ENCODE results near the gene GGNBP2.
"Not testable (repeated sequence)": the region's sequence is repeated elsewhere in the genome, so short reads cannot be mapped to it uniquely, and the experiment has no call there.

Gene GGNBP2, protein sequence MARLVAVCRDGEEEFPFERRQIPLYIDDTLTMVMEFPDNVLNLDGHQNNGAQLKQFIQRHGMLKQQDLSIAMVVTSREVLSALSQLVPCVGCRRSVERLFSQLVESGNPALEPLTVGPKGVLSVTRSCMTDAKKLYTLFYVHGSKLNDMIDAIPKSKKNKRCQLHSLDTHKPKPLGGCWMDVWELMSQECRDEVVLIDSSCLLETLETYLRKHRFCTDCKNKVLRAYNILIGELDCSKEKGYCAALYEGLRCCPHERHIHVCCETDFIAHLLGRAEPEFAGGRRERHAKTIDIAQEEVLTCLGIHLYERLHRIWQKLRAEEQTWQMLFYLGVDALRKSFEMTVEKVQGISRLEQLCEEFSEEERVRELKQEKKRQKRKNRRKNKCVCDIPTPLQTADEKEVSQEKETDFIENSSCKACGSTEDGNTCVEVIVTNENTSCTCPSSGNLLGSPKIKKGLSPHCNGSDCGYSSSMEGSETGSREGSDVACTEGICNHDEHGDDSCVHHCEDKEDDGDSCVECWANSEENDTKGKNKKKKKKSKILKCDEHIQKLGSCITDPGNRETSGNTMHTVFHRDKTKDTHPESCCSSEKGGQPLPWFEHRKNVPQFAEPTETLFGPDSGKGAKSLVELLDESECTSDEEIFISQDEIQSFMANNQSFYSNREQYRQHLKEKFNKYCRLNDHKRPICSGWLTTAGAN

DNA sequence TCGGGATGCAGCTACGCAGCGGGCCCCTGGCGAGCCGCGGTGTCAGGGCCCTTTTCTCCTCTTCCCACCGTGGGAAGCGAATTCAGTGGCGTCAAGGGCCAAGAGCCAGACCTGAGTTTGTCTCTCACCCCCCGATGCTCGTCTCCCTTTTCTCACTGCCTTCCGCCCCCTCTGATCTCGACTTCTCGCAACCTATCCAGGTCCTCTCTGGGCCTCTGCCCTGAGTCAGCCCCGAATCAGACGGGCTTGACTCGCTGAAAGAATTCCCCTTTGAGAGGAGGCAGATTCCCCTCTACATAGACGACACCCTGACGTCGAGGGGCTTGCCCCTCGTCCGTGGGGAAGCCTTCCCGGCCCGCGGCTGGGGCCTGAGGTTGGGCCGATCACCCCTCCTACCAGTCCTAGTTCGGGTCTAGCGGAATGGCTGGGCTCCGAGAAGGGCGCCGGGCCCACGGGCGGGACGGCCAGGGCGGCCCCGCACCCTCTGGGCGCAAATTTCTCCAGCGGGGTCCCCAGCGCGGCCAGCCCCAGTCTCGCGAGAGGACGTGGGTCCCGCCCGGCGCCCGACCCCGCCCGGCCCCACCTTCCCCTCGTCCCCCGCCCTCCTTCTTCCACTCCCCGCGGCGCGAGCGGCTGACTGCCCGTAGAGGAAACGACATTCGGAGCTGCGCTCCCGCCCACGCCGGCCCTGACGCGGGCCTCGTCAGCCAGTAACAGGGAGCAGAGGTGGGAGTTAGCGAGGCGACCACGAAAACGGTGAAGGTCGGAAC, at the start of gene GGNBP2:
Gene GGNBP2, plus strand, starts transcription at position 613 of the 770 bp plus-strand sequence. CDS start 806 bp downstream, outside the sequence.
- peak; percentile 85 for DNase-seq (ENCODE audit: low read depth)

DNA sequence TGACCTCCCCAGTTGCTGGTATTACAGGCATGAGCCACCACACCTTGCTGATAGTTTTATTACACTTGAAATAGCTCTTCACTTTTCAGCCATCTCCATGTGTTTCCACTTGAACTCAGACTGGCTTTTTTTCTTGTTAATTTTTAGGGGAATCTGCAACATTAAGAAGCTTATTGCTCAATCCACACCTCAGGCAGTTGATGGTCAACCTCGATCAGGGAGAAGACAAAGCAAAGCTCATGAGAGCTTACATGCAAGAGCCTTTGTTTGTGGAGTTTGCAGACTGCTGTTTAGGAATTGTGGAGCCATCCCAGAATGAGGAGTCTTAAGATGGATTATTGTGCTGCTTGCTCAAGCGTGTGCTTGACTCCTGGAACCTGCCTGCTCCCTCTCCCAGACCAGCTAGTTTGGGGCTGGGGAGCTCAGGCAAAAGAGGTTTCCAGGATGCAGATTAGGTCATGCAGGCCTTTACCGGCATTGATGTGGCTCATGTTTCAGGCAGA, 49.6 kb upstream of the GGNBP2 start:
- DNase-seq (ENCODE audit: low read depth): no peak

DNA sequence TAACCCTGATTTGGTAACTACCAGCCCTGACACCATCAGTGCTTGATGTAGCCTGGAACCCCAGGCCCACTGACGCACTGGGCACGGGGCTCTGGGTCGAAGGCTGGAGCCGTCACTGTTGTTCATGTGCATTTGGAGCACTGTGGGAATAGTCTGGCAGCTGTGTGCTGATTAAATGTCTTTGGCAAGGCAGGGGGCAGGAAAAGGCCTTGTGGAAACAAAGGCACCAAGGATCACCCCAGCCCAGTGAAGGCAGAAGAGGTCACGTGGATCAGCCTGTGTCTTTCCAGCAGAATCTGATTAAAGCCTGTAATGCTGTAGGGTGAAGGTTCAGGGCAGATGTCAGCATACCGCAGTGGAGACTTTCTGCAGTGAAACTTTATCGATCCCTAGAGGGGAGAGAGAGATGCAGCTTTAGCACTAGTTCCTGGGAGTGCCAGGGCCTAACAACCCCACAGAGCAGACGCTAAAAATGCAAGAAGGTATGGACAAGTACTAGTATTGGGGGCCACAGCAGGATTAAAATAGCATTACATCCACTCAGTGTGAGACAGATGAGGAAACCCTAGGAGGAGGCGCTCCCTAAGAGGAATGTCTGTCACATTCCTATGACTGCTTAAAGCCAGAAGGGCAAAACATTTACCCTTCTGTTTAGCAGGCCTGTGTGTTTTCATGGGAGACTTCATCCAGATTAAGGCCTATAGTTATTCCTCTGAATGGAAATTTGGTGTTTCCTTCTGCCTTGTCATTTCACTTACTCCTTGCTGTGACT, 48.5 kb upstream of the GGNBP2 start:
- no peak for DNase-seq (ENCODE audit: low read depth)

DNA sequence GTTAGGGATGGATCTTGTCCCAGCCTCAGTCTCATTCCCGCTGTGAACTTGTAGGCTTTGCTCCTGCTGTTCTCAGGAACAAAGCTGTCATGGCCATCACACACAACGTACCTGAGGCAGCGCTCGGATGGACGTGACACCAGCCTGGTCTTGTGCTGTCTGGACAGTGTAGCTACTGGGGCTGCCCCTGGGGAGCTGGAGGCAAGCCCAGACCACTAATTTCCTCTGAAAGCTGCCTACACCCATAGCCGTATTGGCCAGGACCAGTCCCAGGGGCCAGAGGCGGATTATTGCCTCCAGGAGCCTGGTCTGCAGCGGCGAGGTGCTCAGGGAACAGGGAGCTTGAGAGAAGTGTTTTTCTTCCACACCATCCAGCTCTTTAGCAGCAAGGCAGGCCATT, 46.6 kb upstream of the GGNBP2 start:
- no peak for DNase-seq (ENCODE audit: low read depth)

DNA sequence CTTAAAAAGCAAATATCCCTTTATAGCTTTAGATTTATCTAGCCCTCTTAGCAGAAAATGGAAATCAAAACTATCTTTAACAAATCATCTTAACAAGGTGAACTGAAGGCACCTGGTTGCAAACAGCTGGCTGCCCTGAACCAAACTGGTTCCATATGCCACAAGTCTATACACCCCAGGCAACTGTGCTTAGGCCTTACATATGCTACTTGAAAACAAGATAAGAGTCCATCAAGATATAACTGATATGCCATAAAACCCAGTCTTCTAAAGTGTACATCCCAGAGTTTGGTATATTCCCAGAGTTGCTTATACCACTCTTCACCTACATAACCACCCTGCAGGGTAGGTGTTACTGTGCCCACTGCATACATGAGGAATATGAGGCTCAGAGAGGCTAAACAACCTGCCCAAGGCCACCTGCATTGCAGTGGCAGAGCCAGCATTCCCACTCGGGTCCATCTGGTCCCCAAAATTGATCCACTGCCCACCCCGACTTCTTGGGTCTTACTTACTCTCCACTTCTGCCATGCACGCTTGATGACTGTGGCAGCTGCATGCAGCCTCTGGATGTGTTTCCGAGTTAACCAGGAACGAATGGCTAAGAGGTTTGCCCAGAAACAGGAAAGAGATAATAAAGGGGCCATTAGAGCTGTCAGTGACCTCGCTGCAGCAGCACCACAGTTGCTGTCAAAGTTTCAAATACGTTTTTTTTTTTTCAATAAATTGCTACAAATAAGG, 46.0 kb upstream of the GGNBP2 start:
- DNase-seq (ENCODE audit: low read depth): no peak

DNA sequence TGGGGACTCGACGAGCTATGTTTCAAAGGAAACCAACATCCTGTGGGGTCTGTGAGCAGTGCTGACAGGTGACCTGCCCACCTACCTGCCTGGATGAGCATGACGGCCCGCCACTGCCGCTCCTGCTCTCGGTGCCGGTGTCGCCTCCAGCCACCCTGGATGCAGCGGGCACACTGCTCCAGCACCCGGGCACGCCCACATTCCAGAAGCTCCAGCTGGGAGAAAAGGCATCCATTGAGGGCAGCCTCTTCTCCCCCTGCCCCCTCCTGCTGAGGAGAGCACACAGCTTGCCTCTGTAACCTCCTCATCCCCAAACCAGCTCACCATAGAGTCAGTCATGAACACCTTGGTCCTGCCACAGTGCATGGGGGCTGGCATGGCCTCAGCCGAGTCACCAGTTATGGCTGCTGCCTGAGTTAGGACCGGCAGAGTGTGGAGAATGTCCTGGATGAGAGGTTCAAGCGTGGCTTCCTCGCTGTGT, 43.9 kb upstream of the GGNBP2 start:
- DNase-seq (ENCODE audit: low read depth): no peak

DNA sequence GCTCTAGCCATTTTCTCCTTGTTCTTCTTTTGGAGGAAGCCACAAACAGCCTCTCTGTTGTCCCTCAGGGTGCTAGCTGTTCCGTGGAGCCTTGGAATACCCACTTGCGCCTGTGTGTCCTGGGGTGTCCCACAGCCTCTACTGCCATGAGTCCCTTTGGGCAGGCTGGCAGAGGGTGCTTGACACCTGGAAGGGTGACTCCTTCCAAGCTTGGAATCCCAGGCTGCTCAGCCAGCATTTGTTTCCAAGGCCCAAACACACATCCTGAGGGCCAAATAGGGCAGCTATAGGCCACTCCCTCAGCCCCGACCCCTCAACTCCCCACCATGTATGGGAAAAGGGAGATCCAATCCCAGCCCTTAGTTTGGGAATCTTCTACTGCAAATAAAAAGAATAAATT, 43.4 kb upstream of the GGNBP2 start:
- DNase-seq (ENCODE audit: low read depth): no peak

DNA sequence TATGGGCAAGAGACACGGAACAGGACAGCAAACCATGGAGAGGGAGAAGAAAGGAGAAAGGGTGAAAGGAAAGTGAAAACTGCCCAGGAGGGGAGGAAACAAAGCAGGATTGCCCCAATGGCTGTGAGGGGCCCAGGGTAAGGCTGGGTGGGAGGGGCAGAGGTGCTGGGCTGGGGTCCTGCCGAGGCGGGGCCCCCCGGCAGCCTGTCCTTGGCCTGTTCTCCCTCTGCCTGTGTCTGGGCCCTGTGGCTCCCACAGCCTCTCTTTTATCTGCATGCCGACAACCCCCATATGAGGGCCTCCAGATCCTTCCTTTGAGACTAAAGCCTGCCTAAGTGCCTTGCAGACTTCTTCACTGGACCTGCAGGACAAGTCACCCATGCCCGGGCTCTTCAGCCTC, 42.8 kb upstream of the GGNBP2 start:
- DNase-seq (ENCODE audit: low read depth): no peak

DNA sequence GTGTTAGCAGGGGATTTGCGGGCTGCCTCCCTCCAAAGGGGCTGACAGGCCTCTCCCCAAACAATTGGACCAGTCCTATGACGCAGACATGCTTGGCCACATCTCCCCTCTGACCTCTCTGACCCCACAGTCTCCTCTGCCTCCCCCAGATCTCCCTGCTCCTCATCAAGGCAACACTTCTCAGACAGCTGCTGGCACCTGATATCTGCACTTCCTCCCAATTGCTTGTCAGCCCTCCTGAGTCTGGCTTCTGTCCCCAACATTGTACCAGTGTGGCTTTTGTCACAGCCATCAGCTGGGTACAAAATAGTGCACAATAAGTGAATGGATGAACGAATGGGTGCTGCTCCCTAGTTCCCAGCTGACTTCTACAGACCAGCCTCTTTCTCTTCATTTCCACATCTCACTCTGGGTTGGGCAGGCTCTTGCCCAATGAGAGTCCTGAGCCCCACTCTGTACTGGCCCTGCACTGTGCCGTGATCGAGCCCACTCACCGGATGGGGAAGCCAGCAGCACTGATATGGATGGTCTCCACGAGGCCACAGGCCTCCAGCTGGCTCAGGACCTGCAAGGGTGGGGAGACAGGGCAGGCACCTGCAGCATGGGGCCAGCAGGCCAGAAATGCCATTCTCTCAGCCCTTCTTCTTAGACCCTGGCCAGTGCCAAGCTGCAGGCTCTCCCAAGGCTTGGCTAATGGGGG, 41.1 kb upstream of the GGNBP2 start:
- DNase-seq (ENCODE audit: low read depth): no peak

DNA sequence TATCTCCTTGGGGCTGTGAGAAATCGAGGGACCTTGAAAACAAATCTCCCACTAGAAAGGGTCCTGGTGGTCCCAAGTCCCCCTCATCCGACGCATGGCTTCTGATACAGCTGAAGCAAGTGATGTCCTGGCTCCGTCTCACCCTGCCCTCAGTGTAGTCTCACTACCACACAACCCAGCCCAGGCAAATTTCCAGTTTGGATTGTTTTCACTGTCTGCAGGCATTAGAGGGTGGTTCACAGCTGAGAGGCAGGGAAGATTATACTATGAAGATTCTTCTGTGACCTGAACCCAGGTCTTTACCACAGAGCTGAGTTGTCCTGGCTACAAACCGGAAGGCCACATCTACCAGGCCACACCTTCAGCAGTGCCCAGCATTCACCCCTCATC, 40.6 kb upstream of the GGNBP2 start:
- DNase-seq (ENCODE audit: low read depth): no peak

DNA sequence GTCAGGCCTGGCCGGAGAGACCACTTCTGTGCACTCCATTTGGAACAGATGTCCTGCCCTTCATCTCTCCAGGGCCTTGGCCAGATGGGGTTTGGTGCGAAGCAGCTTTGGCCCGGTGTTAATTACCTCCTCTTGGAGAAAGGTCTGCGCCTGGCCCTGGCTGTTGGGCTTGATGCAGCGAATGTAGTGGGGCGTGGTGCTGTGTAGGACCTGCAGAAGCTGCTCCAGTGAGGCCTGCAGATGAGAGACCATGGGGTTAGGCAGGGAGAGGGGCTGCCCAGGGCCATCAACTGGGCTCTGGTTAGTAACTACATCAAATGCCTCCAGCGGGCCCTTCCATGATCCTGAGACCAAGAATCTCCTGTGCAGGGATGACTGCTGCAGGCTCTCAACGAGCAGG, 39.5 kb upstream of the GGNBP2 start:
- no peak for DNase-seq (ENCODE audit: low read depth)

DNA sequence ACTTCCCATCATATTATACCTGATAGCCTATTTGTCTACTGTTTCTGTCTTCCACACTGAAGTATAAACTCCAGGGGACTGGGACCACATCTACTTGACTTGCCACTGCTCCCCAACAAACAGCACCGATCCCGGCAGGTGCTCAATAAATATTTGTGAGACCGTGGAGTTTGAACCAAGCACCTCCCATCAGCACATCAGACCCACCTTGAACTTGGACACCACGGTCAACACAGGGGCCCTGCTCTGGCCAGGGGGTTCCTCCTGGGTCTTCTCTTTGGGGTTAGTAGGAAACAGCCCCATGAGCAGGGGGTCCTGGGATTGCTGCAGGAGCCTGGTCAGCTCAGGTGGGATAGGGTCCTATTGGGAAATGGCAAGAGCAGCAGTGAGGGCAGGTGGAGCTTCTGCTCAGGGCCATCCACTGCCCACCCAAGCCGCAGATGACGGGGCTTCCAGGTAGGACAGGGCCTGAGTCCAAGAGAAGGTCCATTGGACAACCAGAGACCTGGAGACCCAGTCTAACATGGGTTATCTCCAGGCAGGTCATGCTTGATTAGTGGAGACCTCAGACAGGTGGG, 38.4 kb upstream of the GGNBP2 start:
- no peak for DNase-seq (ENCODE audit: low read depth)

DNA sequence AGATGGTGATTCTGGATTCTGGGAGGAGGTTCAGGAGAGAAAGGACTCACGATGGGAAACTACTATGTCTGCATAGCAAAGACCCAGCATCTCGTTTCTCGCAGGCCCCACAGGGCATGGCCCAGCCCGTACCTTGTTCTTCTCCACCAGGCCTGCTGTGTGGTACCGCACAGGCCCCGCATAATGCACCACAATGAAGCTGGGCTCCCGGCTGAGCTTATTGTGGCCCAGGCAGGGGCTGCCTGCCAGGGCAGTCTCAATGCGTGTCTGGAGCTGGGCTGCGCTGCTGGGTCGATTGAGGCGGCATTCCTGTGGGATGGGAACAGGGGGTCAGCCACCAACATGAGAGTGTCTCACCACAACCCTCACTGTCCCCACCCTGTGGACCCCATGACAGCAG, 37.9 kb upstream of the GGNBP2 start:
- no peak for DNase-seq (ENCODE audit: low read depth)

DNA sequence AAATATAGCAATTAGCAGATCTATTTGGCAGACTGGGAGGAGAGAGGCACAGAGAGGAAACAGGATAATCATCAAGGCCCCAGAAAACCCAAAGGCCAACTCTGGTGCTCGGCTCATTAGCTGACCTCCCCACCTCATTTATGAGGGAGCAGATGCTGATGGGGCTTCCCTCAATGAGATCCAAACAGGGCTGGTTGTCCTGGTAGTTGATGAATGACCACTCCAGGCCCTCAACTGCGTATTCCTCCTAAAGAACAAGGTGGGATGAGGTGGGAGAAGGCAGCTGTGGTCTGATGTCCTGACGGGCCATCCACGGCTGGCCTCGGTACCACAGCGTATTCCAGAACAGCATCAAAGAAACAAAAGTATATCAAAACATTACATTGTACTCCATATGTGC, 37.5 kb upstream of the GGNBP2 start:
- no peak for DNase-seq (ENCODE audit: low read depth)

DNA sequence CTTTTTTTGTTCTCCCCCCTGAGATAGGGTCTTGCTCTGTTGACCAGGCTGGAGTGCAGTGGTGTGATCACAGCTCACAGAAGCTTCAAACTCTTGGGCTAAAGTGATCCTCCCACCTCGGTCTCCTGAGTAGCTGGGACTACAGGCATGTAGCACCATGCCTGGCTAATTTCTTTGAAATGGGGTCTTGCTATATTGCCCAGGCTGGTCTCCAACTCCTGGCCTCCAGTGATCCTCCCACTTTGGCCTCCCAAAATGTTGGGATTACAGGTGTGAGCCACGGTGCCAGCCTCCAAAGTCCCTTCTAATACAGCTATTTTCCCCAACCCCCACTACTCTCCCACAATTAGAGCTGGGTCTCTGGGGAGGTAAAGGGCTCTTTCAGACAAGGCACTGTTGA, 36.3 kb upstream of the GGNBP2 start:
- DNase-seq (ENCODE audit: low read depth): not testable (repeated sequence)

DNA sequence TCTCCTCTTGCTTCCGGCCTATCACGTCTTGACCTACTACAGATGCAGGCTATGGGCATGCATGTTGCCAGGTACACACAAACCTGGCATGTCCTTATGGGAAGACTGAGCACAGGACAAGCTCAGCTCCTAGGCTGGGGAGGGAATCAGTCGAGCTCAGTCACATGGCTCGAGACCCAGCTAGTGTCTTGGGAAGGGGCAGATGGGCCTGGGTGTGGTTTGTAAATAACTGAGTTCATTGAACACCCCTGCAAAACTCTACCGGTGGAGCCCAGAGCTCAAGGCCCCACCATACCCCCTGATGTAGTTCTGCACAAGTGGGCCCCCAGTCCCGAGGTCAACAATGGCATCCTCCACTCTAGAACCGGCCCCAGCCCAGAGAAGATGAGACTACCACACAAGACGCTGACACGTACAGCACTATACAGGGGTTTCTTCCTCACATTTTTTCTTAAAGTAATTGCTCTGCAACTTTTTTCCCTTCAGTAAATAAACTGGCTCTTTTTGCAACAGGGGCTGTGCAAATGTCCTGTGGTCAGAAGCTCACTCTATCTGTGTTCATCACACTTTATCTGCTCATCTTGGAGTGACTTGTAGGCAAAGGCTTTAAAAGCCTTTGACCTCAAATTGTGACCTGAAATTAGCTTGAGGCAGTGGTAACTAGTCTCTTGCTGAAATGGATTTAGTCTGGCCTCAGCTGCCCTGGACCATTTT, 35.3 kb upstream of the GGNBP2 start:
- DNase-seq (ENCODE audit: low read depth): no peak

DNA sequence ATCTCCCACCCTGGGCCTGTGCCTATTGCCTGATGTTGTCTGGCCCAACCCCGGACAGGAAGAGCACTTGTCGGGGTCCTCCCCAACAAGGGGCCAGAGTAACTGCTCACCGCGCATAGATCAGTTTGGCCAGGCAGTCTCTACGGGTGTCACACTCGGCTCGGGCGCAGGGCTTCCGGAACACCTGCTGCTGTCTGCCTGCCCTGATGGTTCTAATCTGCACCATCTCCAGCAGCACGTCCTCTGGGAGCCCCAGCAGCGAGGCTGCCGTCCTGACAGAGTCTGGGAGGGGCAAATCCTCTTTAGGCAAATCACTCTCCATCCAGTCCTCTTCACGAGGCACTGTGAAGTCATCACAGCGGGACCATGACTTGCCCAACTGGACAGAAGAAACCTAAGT, 34.1 kb upstream of the GGNBP2 start:
- no peak for DNase-seq (ENCODE audit: low read depth)

DNA sequence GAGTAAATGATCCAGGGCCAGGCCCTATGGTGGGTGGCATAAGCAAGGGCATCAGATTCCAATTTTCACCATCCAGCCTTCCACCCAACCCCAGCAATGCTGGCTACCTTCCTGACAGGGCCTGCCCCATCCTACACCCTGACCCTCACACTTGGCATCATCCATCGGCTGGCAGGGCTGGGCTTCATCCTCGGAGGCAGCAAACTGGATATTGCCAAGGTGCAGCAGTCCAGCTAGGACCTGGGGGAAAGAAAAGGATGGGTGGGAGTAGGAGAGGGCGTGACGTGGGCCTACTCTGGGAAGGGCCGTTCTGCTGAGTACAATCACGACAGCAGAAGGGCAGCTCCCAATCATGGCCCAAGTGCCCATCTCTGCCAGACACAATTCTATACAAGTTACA, 33.5 kb upstream of the GGNBP2 start:
- no peak for DNase-seq (ENCODE audit: low read depth)

DNA sequence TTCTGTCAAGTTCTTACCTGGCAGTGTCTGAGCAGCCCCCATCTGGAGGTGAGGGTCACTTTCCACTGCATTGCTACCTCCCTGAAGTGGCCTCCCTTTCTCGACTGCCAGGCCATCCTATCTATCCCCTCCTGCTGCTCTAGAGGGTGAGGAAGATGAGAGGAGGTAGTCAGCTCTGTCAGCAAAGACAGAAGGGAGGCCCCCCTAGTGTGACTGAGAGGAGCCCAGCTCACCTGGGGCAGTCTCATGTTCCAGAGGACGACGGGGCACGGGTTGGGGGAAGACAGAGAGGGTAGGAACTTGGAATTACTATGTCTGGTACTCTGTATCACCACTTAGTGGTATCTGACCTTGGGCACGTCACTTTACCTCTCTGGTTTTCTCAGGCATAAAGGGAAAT, 32.1 kb upstream of the GGNBP2 start:
- DNase-seq (ENCODE audit: low read depth): no peak

Measured in stromal cell of bone marrow (primary cell).